ENCODE measurements around the gene KSR2. TPM values are rescaled to one million over a fixed set of nuclear protein-coding genes. Genes with fewer than 3 reads are reported as not detected.

KSR2 gene
- total RNA-seq, 2 donors from 2014 or later: 0.66 to 1.0 TPM

DNA sequence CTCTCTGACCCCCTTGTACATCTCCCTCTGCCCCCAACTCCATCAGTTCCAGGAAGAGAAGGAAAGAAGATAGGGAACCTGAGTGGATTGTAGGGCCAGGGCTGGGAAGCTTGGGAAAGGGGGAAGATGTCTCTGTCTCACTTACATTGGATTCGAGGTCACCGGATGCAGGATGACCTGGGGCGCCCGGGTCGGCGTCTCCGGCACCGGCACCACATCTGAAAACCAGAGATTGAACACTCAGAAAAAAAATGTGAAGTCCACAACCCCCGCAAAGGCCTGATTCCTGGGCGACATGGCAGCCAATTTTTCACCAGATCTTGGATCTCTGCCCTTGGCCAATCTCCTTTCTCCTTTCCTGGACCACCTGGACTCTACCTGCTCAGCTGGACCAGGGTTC, 438.0 kb downstream of the KSR2 start:
- ATAC-seq: no peak
- 94 to 95% methylated on average over 10 of the region's 10 CpGs for WGBS, 2 donors

DNA sequence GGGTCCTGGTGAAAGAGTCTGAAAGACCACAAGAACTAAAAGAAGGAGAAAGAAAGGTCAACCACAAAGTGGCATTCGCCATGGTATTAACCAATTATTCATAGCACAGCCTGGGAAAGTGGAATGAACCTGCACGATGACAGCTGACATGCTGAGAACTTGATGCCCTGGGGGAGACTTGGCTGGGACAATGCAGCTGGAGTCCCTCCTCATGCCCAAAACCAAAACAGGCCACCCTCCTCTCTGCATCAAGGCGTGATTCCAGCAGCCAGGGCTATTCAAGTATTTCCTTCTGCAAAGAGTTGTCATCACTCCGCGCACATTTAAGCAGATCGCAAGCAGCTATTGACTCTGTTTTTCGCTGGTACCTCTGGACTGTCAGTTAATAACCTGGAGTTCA, 440.3 kb downstream of the KSR2 start:
- TF ChIP-seq CTCF (IDR thresholded peaks at IDR 0.05): no peak
- TF ChIP-seq POLR2A (IDR thresholded peaks at IDR 0.05): no peak
- peaks cover 23% of the 10 kb centered on the region for H3K4me1 ChIP-seq
- WGBS, 2 donors: 94 to 99% methylated on average over 7 of the region's 7 CpGs
- no peak overlapping the region for H3K4me3 ChIP-seq
- H3K27me3 ChIP-seq: no peaks in the 10 kb centered on the region
- no peaks in the 10 kb centered on the region for H3K36me3 ChIP-seq (replicated peaks in 1 of 2; ENCODE audit: insufficient read depth in 1 of 2, low read depth in 2 of 2)
- H3K9me3 ChIP-seq: no peaks in the 10 kb centered on the region
- ATAC-seq (no peak), DNase-seq (no peak)
- no peak overlapping the region for H3K27ac ChIP-seq
- intact Hi-C loops (cut with DNase I): no loop called here

More for the DNA sequence above, 438.0 kb downstream of the KSR2 start:
- no peak overlapping the region for H3K4me3 ChIP-seq
- TF ChIP-seq POLR2A (IDR thresholded peaks at IDR 0.05) (no peak), CTCF (IDR thresholded peaks at IDR 0.05) (no peak)
- no peak for DNase-seq
- intact Hi-C loops (cut with DNase I): no loop called here
- no peaks in the 10 kb centered on the region for H3K36me3 ChIP-seq (replicated peaks in 1 of 2; ENCODE audit: insufficient read depth in 1 of 2, low read depth in 2 of 2)
- H3K9me3 ChIP-seq: no peaks in the 10 kb centered on the region
- no peaks in the 10 kb centered on the region for H3K27me3 ChIP-seq
- peaks cover 27% of the 10 kb centered on the region for H3K4me1 ChIP-seq
- H3K27ac ChIP-seq: no peak overlapping the region

DNA sequence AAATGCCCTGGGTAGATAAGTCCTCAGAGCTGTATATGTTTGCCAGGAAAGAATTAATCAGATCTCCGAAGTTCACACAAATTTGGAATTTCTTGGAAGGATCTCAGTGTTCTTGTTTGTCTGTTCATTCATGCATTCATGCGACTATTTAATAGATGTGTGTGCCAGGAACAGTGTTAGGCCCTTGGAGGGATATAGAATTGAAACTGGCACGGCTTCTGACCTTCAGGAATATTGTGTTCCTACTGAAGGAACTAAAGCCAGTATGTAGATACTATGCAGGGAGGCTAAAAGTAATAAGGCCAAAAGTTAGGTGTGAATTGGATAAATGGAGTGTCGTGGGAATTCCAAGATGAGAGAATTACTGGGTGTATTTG, 441.3 kb downstream of the KSR2 start:
- TF ChIP-seq POLR2A (IDR thresholded peaks at IDR 0.05): no peak
- TF ChIP-seq CTCF (IDR thresholded peaks at IDR 0.05): no peak
- DNase-seq (no peak), ATAC-seq (no peak)
- intact Hi-C loops (cut with DNase I): no loop called here
- Histone ChIP-seq H3K27ac (no peak overlapping the region), H3K9me3 (no peaks in the 10 kb centered on the region), H3K36me3 (replicated peaks in 1 of 2; ENCODE audit: insufficient read depth in 1 of 2, low read depth in 2 of 2) (no peaks in the 10 kb centered on the region), H3K4me3 (no peak overlapping the region), H3K4me1 (peaks cover 19% of the 10 kb centered on the region), H3K27me3 (no peaks in the 10 kb centered on the region)
- WGBS, 2 donors: 33 to 39% methylated on average over 4 of the region's 4 CpGs

GRCh38 chr12:117526757-117527478, 441.9 kb downstream of the KSR2 start:
- Histone ChIP-seq H3K27ac (no peak overlapping the region), H3K4me1 (peaks cover 21% of the 10 kb centered on the region), H3K27me3 (no peaks in the 10 kb centered on the region), H3K9me3 (no peaks in the 10 kb centered on the region), H3K36me3 (replicated peaks in 1 of 2; ENCODE audit: insufficient read depth in 1 of 2, low read depth in 2 of 2) (no peaks in the 10 kb centered on the region), H3K4me3 (no peak overlapping the region)
- intact Hi-C loops (cut with DNase I): no loop called here
- DNase-seq (no peak), ATAC-seq (no peak)
- TF ChIP-seq POLR2A (IDR thresholded peaks at IDR 0.05) (no peak), CTCF (IDR thresholded peaks at IDR 0.05) (no peak)
- 46 to 54% methylated on average over 13 to 14 of the region's 14 CpGs for WGBS, 2 donors

DNA sequence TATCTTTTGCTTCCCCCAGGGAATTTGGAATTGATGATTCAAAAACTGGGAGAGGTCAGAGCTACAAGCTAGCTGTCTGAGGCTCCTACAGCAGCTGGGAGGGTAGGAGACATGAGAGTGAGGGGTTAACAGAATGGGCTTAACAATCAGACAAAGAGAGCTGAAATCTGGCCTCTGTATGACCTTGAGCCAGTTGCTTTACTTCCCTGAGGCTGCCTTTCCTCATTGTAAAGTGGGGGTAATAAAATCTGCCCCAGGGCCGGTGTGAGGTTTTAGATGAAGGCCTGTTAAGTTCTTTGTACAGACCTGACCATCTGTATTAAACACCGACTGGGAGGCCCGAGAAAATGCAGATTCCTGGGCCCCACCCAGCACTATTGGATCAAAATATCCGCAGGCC, 443.0 kb downstream of the KSR2 start:
- Histone ChIP-seq H3K27ac (no peak overlapping the region), H3K9me3 (no peaks in the 10 kb centered on the region), H3K4me1 (peaks cover 32% of the 10 kb centered on the region), H3K4me3 (no peak overlapping the region), H3K36me3 (replicated peaks in 1 of 2; ENCODE audit: insufficient read depth in 1 of 2, low read depth in 2 of 2) (no peaks in the 10 kb centered on the region), H3K27me3 (no peaks in the 10 kb centered on the region)
- no peak for TF ChIP-seq POLR2A (IDR thresholded peaks at IDR 0.05)
- no peak for TF ChIP-seq CTCF (IDR thresholded peaks at IDR 0.05)
- whole genome bisulfite sequencing, 2 donors: 39 to 41% methylated on average over 4 of the region's 4 CpGs
- ATAC-seq (no peak), DNase-seq (no peak)
- intact Hi-C loops (cut with DNase I): no loop called here
